HG03060 (cell line): ENCODE measurements around the gene GART.

ENCODE experiments used
- ATAC-seq: cut with Tn5 transposase; IDR thresholded peaks from one replicate; pipeline ENCODE4 v1.9.1; 2021; ENCODE audit warnings: low read depth, moderate number of reproducible peaks; ENCODE audit not compliant: unreplicated experiment

GART gene

DNA sequence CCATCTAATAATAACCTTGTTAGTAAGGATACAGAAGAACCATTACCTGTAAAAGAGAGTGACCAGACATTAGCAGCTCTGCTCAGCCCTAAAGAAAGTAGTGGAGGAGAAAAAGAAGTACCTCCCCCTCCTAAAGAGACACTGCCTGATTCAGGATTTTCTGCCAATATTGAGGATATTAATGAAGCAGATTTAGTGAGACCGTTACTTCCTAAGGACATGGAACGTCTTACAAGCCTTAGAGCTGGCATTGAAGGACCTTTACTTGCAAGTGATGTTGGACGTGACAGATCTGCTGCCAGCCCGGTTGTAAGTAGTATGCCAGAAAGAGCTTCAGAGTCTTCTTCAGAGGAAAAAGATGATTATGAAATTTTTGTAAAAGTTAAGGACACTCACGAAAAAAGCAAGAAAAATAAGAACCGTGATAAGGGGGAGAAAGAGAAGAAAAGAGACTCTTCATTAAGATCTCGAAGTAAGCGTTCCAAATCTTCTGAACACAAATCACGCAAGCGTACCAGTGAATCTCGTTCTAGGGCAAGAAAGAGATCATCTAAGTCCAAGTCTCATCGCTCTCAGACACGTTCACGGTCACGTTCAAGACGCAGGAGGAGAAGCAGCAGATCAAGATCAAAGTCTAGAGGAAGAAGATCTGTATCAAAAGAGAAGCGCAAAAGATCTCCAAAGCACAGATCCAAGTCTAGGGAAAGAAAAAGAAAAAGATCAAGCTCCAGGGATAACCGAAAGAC lies 12.5 kb upstream of the GART start:
- ATAC-seq = no peak

DNA sequence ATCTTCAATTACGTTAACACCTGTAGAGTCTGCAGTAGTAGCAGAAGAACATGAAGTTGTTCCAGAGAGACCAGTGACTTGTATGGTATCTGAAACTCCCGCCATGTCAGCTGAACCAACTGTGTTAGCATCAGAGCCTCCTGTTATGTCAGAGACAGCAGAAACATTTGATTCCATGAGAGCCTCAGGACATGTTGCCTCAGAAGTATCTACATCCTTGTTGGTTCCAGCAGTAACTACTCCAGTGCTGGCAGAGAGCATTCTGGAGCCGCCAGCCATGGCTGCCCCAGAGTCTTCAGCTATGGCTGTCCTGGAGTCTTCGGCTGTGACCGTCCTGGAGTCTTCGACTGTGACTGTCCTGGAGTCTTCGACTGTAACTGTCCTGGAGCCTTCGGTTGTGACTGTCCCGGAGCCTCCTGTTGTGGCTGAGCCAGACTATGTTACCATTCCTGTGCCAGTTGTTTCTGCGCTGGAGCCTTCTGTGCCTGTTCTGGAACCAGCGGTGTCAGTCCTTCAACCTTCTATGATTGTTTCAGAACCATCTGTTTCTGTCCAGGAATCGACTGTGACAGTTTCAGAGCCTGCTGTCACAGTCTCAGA lies 11.2 kb upstream of the GART start:
- ATAC-seq = no peak

DNA sequence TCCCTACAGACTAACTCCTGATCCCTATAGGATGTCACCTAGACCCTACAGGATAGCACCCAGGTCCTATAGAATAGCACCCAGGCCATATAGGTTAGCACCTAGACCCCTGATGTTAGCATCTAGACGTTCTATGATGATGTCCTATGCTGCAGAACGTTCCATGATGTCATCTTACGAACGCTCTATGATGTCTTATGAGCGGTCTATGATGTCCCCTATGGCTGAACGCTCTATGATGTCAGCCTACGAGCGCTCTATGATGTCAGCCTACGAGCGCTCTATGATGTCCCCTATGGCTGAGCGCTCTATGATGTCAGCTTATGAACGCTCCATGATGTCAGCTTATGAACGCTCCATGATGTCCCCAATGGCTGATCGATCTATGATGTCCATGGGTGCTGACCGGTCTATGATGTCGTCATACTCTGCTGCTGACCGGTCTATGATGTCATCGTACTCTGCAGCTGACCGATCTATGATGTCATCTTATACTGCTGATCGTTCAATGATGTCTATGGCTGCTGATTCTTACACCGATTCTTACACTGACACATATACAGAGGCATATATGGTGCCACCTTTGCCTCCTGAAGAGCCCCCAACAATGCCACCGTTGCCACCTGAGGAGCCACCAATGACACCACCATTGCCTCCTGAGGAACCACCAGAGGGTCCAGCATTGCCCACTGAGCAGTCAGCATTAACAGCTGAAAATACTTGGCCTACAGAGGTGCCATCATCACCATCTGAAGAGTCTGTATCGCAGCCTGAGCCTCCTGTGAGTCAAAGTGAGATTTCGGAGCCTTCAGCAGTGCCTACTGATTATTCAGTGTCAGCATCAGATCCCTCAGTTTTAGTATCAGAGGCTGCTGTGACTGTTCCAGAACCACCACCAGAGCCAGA lies 10.4 kb upstream of the GART start:
- no peak for ATAC-seq

DNA sequence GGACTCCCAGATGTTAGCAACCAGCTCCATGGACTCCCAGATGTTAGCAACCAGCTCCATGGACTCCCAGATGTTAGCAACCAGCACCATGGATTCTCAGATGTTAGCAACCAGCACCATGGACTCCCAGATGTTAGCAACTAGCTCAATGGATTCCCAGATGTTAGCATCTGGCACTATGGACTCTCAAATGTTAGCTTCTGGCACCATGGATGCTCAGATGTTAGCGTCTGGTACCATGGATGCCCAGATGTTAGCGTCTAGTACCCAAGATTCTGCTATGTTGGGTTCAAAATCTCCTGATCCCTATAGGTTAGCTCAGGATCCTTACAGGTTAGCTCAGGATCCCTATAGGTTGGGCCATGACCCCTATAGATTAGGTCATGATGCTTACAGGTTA lies 9.7 kb upstream of the GART start:
- ATAC-seq = no peak

DNA sequence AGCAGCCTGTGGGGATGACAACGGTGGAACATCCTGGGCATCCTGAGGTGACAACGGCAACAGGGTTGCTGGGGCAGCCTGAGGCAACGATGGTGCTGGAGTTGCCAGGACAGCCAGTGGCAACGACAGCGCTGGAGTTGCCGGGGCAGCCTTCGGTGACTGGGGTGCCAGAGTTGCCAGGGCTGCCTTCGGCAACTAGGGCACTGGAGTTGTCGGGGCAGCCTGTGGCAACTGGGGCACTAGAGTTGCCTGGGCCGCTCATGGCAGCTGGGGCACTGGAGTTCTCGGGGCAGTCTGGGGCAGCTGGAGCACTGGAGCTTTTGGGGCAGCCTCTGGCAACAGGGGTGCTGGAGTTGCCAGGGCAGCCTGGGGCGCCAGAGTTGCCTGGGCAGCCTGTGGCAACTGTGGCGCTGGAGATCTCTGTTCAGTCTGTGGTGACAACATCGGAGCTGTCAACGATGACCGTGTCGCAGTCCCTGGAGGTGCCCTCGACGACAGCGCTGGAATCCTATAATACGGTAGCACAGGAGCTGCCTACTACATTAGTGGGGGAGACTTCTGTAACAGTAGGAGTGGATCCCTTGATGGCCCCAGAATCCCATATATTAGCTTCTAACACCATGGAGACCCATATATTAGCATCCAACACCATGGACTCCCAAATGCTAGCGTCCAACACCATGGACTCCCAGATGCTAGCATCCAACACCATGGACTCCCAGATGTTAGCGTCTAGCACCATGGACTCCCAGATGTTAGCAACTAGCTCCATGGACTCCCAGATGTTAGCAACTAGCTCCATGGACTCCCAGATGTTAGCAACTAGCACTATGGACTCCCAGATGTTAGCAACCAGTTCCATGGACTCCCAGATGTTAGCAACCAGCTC lies 9.1 kb upstream of the GART start:
- ATAC-seq = no peak

DNA sequence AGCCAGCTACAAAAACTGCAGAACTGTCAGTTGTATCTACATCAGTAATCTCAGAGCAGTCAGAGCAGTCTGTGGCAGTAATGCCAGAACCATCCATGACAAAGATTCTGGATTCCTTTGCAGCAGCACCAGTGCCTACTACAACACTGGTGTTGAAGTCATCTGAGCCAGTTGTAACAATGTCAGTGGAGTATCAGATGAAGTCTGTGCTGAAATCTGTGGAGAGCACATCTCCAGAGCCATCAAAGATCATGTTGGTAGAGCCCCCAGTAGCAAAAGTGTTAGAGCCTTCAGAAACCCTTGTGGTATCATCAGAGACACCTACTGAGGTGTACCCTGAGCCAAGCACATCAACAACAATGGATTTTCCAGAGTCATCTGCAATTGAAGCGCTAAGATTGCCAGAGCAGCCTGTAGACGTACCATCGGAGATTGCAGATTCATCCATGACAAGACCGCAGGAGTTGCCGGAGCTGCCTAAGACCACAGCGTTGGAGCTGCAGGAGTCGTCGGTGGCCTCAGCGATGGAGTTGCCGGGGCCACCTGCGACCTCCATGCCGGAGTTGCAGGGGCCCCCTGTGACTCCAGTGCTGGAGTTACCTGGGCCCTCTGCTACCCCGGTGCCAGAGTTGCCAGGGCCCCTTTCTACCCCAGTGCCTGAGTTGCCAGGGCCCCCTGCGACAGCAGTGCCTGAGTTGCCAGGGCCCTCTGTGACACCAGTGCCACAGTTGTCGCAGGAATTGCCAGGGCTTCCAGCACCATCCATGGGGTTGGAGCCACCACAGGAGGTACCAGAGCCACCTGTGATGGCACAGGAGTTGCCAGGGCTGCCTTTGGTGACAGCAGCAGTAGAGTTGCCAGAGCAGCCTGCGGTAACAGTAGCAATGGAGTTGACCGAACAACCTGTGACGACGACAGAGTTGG lies 8.2 kb upstream of the GART start:
- no peak for ATAC-seq

DNA sequence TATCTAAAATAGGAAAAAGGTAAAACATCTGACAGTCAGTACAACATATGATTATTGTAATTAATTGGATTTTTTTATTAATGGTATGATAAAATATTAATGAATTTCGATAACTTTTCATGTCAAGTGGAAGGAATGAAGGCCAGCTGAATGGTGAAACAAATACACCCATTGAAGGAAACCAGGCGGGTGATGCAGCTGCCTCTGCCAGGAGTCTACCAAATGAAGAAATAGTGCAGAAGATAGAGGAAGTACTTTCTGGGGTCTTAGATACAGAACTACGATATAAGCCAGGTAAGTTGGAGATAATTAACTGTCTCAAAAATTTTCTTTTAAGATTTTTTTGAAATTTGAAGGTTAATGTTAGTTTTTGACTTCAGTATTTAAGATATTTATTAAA lies 4.2 kb upstream of the GART start:
- no peak for ATAC-seq

DNA sequence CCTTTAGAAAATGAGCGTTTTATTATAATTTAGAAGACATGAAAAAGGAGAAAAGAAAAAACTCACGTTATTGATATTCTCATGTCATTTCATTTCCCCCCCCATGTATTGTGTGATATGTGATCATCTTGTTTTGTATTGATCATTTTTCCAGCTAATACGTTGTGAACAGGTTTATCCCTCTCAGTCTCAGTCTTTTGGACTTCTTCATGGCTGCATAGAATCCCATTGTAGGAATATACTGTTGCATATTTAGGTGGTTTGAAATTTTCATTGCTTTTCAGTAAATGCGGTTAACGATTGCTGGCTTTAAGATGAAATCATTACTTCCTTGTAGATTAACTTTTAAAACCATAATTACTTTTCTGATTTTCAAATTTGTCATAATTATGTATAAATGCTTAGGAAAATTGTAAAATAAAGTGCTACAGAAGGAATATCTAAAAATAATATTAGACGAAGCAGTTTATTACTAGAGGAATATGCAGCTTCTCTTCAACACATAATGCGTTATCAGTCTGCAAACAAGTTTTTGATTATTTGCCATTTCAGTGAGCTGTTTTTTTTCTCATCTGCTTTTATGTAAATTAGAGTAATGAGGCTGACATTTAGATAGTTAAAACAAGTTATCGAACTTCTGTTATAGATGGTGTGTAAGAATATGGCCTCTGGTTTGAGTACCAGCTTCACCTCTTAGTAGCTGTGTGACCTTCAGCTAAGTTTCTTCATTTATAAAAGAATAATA lies 2.7 kb upstream of the GART start:
- ATAC-seq = no peak

- no peak for ATAC-seq
These were observed 1.7 kb upstream of the GART start for GRCh38 chr21:33543505-33544129.

DNA sequence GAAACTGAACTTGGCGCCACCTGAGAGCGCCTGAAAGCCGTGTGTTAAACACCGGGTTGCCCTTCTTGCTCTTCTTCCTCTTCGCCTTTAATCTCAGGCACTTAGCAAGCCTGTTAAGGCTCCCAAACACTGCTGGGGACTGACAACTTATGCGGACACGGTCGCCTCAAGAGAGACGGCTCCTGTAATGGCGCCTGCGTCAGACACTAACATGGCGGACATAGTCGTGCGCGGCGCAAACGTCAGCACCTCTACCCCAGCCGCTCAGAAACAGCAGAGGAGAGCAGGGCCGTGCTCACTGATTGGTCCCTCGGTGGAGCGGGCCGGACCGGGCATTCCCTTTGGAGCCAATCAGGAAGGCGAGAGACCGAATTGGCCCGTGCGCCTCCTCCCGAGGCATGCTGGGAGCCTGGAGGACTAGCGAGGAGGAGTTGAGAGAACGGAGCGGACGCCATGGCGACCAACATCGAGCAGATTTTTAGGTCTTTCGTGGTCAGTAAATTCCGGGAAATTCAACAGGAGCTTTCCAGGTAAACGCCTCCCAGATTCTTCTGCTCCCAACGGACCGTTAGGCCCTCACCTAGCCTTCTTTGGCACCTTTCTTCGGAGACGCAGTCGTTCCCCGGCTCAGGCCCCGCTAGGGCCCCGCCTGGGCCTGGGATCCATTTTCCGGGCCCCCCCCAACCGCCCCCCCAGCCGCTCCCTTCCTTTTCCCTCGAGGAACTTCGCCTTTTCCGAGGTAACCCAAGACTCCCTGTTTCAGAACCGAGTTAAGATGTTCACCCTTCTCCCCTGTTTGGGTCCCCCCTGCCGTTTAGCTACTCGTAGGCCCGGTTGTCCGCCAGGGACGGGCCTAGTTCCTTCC lies 955 bp upstream of the GART start, which contains the start of gene SON:
SON (plus strand) TSS at position 399 of the 865 bp plus-strand sequence; CDS start at position 454, 55 bp downstream.
- ATAC-seq = peak; percentile 86

DNA sequence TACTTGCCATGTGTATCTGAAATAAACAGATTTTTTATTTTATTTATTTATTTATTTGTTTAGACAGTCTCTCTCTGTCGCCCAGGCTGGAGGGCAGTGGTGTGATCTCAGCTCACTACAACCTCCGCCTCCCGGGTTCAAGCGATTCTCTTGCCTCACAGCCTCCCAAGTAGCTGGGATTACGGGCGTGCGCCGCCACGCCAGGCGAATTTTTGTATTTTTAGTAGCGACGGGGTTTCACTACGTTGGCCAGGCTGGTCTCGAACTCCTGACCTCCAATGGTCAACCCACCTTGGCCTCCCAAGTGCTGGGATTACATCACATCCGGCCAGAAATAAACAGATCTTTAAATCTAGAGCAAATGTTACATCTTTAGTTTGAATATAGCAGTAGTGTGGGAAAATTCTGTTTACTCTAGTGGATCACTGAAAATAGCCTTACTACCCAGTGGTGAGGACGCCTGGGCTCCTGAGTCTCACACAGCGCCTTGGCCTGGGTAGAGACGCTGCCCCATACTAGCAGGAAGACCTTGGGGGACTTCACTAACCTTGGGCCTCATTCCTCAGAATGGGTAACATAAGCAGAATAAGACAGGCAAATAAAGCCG lies 709 bp downstream of the GART start:
- no peak for ATAC-seq

DNA sequence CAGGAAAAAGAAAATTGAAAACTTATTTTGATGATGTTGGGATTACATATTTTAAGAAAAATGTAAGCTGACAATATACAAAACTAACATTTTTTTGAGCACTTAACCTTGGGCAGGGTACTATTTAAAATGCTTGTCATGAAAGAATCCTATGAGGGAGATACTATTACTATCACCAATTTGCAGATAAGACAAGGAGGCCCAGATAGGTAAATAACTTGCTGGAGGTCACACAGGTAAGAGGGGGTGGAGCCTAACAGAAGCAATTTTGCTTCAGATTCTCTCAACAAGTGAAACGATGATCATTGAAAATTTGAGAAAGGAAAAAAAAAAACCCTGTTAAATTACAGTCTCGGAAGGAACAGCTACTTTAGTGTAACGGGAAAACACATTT lies 1.2 kb downstream of the GART start:
- ATAC-seq = no peak

GRCh38 chr21:33539616-33540015 lies 2.3 kb downstream of the GART start:
- no peak for ATAC-seq

DNA sequence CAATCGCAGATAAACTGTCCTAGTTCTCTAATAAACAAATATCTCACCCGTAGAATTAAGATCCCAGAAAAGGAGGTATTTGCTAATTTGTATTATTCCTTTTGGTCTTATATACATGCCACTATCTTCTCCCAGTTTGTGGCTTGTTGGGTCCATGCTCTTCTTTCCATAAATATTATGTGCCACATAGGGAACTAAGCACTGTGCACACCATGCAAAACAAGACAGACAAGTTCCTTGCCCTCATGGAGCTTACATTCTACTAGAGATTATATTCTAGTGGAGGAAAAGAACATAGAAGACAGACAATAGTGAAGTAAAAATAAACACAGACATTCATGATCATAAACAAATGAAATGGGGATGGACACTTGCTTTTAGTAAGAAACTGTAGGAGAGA lies 4.7 kb downstream of the GART start:
- ATAC-seq = no peak

GRCh38 chr21:33531007-33531406 lies 10.9 kb downstream of the GART start:
- no peak for ATAC-seq

DNA sequence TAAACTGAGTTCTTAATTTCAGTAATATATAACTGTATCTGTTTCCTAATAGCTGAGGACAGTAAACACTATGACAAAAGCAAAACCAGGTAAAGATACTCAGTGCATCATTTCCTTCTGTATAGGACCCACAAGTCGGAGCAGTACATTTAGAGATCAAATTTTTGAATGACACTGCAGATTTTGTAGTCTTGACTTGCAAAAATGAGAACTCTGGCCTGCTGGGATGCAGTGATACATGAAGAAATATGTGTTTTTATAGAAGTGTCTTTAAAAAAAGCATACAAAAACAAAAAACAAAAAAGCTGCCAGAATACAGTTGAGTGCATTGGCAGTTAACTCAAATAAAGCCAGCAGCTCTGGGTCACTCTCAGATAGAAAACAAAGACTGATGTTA lies 19.0 kb downstream of the GART start:
- ATAC-seq = no peak
